D341Med (cell line): Measurements from ENCODE around the gene CDC23.
"Not testable (repeated sequence)": the region's sequence is repeated elsewhere in the genome, so short reads cannot be mapped to it uniquely, and the experiment has no call there.

Experiments used
- DNase-seq: peaks from one replicate; pipeline ENCODE4 v3.0.0; 2012; ENCODE audit warnings: low spot score

Gene CDC23, protein sequence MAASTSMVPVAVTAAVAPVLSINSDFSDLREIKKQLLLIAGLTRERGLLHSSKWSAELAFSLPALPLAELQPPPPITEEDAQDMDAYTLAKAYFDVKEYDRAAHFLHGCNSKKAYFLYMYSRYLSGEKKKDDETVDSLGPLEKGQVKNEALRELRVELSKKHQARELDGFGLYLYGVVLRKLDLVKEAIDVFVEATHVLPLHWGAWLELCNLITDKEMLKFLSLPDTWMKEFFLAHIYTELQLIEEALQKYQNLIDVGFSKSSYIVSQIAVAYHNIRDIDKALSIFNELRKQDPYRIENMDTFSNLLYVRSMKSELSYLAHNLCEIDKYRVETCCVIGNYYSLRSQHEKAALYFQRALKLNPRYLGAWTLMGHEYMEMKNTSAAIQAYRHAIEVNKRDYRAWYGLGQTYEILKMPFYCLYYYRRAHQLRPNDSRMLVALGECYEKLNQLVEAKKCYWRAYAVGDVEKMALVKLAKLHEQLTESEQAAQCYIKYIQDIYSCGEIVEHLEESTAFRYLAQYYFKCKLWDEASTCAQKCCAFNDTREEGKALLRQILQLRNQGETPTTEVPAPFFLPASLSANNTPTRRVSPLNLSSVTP

DNA sequence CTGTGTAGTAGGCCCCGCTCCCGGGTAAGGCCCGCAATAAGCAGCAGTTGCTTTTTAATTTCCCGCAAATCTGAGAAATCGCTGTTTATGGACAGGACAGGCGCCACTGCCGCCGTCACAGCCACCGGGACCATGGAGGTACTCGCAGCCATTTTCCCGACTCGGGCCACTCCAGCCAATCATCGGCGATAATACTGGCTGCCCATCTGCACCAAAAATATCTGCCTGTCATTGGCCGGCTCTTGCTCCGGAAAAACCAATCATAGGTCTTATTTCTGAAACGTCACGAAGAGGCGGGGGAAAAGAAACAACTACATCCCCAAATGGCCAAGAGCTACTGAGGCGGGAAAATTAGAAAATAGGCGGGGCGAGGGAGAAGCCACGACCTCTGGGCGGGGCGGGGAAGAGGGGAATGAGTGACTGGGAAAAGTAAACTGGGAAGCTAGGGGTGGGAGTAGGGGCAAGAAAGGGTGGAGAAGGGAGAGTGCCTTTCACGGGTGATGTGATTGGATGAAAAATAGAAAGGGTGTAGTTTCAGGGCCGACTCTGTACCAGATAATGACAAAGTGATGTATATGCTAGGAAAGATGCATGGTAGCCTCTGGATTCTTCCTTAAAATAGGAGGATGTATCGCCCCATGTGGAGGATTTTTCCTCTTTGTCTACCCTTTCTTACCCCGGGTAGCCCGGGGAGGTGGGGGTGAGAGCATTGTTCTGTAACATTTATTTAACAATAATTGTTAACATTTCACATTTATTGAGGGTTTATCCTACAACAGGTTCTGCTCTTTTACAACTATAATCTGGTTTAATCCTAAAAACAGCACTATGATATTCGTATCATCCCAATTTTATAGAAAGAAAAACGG is at the start of gene CDC23:
Gene CDC23 (minus strand): TSS at position 163 of the 869 bp plus-strand sequence. CDS start 11 bp downstream, at position 152.
- DNase-seq: peak; percentile 93

DNA sequence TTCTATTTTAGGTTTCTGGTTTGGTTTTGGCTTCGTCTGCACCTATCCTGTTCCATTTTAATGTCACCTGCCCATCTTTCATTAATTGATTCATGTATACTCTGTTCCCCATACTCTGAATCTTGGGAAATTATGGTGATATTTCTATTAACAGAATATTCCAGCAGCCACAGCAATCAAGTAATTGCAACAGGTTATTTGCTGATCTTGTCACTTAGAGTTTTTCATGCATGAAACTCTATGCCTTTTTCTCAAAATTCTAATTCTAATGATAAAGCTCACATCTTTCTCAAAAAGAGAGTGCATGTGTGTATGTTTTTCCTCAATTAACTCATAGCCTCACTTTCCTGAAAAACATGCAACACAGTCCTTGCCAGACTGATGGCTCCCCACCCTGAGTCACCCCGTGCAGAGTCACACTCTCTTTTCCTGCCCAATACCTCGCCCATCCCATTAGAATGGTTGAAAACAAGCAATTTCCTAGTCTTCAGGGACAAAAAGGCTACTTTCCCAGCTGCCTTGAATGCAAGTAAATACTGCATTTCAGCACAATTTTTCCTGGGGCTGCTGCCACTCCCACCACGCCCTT is 45.7 kb upstream of the CDC23 start:
- no peak for DNase-seq

DNA sequence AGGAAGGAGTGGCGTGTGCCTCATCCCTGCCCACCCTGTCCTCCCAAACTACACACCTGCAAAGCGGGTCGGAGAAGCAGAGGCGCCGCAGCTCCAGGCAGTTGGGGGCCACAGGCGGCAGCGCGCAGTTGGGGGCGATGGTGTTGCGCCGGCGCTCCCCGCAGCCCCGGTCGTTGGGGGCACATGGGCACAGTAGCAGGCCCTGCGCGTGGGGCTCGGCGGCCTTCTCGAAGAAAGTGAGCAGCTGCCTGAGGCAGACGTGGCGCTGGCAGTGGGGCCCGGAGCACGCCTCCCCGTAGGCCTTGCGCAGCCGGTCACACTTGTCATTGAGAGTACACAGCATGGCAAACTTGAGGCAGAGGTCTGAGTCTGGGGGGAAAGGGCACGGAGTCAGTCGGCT is 44.5 kb upstream of the CDC23 start:
- DNase-seq: no peak

DNA sequence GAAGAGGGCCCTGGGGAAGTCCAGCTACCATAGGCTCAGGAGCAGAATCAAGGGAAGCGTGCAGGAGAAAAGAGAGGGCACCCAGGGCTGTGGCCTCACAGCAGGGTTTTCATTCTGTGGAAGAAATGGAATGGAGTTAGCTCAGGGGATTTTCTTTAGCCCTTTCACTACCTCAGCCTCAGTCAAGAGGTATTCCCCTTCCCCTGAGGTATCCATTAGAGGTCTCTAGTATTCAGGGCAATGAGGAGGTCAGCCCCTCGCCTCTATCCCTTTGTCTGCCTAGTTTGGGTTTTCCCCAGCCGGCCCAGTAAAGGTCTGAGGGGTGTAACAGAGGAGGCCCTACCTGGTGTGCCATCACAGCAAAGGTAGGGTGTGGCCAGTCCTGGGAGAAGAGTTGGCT is 39.8 kb upstream of the CDC23 start:
- DNase-seq: no peak

DNA sequence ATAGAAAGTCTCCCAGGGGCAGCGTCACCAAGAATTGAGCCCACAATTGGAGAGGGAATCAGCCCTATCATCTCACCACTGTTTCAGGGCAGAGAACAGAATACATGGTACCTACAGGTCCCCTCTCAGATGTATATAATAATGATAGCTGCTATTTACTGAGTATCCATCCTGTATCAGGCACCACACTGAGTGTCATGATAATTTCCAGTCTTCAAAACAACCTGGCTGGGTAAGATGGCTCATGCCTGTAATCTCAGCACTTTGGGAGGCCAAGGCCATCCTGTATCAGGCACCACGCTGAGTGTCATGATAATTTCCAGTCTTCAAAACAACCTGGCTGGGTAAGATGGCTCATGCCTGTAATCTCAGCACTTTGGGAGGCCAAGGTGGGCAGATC is 34.7 kb upstream of the CDC23 start:
- DNase-seq: not testable (repeated sequence)

DNA sequence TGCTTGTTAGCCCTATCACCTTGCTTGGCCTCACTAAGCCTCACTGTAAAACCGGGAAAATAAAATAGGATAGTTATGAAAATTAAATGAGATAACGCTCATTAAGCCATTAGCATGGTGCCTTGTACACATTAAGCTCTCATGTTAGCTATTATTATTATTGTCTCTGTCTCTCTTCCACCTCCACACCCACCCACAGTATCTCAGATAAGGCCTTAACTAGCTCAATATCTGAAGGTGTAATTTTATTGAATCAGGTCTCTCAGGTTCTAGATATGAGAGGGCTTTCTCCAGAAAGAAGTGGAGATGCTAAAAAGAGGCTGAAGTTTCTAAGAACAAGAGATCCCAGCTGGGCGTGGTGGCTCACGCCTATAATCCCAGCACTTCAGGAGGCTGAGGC is 33.7 kb upstream of the CDC23 start:
- DNase-seq: no peak

DNA sequence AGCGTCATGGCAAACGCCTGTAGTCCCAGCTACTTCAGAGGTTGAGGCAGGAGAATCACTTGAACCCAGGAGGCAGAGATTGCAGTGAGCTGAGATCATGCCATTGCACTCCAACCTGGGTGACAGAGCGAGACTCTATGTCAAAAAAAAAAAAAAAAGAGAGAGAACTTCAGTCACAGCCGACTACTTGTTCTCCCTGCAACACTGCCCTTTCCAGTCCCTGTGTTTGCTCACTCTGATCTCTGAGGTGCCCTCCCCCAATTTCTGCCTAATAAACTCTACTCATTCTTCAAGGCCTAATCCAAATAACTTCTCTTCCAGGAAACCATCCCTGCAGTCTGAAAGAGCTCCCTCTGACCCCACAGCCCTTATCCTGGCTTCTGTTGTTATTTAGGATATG is 33.2 kb upstream of the CDC23 start:
- no peak for DNase-seq

DNA sequence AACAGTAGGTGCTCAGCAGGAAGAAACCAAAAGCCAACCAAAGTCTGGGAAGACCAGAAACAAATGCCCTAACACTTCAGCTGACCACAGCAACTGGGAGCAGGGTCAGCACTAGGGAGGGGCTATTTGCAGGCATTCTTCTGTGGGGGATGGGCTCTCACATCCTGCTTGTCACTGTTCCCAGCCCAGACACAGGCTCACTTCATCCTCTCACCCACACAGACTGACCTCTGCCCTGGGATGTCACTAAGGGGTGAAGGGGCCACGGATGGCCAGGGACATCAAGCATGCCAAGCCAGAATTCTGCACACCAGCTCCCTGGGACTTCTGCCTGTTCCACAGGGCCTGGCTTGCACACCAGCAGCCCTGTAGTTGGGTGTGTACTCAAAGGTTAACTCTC is 32.6 kb upstream of the CDC23 start:
- DNase-seq: no peak

DNA sequence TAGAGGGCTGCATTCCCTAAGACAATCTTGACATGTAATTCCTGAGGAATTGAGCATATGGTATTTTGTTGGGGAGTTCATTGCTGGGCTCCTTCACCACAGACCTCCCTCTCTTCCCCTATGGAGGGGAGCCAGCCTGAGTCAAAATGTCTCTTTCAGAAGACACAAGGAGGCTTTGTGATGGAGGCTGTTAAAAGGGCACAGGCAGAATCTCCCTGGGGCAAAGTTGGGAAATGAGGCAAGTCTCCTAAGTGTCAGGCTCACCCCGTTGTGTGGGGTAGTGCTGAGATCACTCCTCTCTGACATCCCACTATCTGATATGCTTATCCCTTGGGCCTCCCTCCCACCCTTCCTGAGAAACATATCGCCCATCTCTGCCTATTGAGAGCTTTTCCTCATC is 30.7 kb upstream of the CDC23 start:
- no peak for DNase-seq

DNA sequence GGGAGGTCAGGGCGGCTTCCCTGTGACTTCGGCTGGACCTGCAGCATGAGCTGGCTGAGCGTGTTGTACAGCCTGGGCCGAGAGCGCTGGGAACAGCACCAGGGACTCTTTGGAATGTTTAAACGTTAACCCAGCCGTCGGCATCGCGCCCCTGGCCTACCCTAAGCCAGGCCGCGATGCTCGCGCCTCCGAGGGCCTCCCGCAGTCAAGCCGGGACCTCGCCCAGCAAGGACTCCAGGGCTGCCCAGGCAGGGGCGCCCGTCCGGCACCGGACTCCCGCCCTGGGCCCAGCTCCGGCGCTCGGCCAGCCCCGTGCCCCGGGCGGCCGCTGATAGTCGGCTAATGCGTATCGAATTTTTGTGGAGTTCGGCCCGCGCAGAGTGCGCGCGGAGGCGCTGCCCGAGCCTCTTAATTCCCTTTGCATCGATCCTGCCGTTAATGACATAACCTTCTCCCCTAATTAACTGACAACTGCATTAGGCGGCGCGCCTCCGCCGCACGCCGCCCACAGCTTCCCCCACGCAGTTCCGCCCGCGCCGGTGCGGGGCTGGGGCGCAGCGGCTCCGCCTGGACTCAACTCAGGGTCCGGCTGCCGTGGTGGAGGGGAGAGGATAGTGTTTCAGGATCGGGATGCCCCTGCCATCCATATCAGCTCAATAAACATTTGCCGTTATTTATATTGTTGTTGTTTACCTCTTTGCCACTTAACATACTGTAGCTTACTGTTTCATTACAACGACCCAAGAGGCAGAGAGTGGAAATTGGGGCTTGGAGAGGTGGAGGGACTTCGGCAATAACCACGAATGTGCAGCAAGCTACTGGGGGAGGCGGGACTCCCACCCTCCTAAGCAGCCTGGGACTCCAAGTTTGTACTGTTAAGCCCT is 28.8 kb upstream of the CDC23 start:
- DNase-seq: peak; percentile 76

DNA sequence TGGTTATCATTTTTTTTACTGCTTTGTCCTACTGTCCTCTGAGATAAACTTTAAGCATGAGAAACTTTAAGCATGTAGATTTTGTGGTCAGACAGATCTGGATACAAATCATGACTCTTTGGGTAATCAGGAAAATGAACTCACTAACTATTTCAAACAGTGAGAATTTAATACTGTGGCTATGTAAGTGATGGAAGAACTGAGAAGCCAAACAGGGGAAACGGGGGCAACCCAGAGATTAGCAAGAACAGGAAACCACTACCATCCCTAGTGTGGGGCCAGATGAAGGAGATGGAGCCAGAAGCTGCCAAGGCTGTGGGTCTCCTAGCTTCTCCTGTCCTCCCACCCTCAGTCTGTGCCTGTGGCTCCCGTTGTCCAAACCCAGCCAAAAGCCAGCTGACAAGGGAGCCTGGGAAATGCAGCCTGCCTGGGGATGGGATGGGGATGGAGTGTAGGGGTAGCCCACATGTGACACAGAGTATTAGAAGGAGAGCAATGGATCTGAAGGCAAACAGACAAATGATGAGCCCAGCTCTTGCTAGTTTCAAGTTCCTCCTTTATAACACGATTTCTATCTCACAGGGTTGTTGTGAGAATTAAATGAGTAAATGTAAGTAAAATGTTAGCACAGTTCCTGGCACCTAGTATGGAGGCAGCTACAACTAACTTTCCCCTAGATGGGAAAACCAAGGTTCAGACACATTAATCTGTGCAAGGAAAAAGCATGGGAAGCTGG is 27.7 kb upstream of the CDC23 start:
- DNase-seq: no peak

DNA sequence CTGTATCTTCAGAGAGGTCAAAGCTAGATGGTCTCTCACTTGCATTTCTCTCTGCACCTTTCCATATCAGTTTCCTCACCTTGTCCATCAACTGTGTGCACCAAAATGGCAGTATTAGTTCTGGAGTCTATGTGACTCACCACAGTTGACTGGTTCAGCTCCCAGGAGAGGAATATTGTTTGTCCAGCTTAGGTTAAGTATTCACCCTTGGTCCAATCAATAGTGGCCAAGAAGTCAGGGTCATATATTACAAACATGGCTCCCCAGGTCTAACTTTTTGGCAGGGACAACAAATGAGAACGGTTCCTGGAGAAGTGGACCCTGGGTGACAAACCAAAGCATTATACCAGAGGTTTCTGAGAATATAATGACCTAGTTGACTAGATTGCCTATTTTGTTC is 24.9 kb upstream of the CDC23 start:
- DNase-seq: no peak

DNA sequence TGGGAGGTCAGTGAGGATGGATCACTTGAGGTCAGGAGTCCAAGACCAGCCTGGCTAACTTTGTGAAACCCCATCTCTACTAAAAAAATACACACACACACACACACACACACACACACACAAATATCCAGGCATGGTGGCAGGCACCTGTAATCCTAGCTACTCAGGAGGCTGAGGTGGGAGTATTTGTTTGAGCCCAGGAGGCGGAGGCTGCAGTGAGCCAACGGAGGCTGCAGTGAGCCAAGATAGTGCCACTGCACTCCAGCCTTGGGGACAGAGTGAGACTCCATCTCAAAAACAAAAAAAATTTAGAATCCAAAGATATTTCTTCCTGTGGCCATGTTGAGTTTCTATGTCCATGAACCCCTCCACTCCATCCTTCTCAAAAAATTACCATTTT is 21.5 kb upstream of the CDC23 start:
- DNase-seq: no peak

DNA sequence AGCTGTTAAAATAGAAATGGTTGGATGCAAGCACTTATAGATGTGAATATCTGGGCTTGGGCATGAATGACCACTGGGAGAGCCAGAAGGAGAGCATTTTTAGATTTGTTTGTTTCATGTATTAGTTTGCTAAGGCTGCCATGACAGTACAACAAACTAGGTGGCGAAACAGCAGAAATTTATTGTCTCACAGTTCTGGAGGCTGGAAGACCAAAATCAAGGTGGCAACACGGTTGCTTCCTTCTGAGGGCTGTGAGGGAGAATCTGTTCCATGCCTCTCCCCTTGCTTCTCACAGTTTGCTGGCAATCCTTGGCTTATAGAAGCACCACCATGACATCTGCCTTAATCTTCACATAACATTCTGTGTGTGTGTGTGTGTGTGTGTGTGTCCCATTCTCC is 20.2 kb upstream of the CDC23 start:
- no peak for DNase-seq

DNA sequence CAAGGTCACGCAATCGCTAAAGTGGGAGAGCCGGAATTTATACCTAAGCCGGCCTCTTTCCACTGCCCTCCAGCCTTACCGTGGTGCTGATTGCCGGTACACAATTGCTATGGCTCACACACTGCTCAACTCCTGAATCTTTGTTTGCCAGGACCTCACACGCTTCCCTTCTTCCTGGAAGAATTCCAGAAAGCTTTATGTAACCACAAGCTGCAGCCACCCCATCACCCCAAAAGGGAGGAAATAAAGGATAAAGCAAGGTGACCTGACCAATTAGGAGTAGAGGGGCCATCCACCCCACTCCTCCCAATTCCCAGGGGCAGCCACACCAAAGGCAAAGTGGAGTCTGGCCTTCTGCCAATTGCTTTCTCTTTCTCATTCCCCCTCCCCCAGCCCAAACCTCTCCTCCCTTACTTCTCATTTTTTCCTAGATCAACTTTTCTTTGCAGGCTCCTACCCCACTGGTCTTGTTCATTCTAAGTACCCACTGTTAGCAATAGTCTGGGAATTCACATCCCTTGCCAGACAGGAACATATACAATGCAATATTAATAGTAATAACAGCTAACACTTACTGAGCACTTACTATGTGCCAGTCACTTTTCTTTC is 18.0 kb upstream of the CDC23 start:
- no peak for DNase-seq

DNA sequence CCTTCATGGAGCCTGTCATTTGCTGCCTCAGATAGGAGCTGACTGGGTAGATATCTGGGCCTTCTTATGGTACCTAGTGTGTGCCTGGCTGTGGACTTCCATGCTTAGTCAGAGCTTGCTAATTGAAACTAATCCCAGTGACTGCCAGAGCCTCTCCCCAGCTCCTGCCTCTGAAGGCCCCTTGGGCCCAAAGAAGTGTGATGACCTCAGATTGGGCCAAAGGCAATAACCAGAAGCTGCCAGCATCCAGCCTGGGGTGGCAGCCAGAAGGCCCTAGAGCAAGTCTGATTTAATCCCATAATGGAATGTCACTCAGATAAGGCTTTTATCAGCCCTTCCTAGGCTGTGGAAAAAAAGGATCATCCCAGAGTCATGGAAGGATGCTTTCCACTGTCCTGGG is 17.1 kb upstream of the CDC23 start:
- peak; percentile 49 for DNase-seq

DNA sequence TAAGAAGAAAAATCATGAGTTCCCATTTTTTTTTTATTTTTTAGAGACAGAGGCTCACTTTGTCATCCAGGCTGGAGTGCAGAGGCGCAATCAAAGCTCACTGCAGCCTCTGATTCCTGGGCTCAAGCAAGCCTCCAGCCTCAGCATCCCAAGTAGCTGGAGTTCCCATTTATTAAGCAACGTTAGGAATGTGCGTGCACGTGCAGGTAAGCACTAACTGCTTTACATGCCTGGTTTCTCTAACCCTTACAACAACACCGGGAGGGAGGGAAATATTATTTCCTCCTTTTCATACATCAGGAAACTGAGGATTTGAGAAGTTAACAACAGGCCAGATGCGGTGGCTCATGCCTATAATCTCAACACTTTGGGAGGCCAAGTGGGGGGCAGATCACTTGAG is 16.3 kb upstream of the CDC23 start:
- no peak for DNase-seq

DNA sequence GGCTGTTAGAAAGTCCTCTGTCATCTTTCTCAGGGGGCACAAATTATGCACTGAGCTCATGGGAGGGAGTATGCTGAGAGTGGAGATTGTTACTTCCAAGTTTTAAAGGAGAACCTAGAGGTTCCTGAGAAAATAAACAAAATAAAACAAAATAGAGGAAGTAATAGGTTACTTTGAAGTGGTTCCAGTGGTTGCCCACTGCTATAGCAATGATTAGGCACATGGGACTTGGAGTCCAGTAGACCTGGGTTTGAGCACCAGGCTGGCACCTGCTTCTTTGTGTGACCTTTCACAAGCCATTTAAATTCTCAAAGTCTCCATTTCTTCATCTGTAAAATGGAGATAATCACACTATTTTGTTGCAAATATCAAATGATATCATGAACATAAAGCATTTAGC is 13.8 kb upstream of the CDC23 start:
- no peak for DNase-seq

DNA sequence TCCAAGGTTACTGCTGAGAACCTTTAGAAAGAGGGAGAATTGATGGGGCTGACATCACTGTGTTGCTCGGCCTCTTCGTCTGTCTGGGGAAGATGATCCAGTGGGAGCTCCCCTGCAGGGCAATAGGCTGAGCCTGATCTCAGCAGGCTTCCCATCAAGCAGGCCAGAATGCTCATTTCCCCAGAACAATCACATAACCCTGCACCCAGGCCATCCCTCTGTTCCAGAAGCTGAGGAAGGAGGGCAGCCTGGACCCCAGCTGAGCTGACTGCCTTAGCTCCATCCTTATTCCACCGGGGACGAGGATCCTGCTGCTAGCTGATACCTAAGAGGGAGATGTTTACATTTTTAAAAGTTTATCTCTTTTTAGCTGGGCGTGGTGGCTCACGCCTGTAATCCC is 11.6 kb upstream of the CDC23 start:
- DNase-seq: no peak

DNA sequence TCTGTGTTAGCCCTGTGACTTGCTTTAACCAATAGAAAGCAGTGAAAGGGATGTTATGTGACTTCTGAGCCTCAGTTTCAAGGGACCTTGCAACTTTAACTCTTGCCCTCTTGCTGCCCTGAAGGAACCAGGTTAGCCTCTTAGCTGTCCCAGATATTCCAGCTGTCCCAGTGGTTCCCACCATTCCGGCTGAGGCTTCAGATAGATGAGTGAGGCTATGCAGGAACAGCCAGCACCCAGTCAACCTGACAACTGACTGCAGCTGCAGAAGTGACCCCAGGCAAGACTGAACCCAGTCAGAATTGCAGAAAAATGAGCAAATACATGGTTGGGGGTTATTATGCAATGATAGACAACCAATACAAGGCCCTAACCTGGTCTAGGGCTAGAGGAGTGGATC is 10.4 kb upstream of the CDC23 start:
- DNase-seq: no peak
